T-helper 2 cell (primary cell): Measurements from ENCODE around the gene GLT6D1.

Experiments
- DNase-seq, 5 experiments: peaks; one replicate each; pipeline versions ENCODE4 v3.0.0 to v3.0.0-alpha.2; 2012 to 2022

GLT6D1 gene

GRCh38 chr9:135620558-135620957 is 18.8 kb downstream of the GLT6D1 start:
- DNase-seq, result no peak

- DNase-seq, result no peak
These were observed 19.8 kb downstream of the GLT6D1 start for GRCh38 chr9:135619599-135619886.

- DNase-seq, result no peak
These were observed 20.3 kb downstream of the GLT6D1 start for GRCh38 chr9:135618866-135619598.

GRCh38 chr9:135617991-135618411 is 21.3 kb downstream of the GLT6D1 start:
- DNase-seq, result no peak

GRCh38 chr9:135617538-135617900 is 21.8 kb downstream of the GLT6D1 start:
- no peak for DNase-seq

- DNase-seq, result no peak
These were observed 22.5 kb downstream of the GLT6D1 start for GRCh38 chr9:135616619-135617537.

GRCh38 chr9:135615666-135616618 is 23.4 kb downstream of the GLT6D1 start:
- no peak for DNase-seq

GRCh38 chr9:135614821-135615665 is 24.3 kb downstream of the GLT6D1 start:
- no peak for DNase-seq

- DNase-seq, result no peak
These were observed 25.2 kb downstream of the GLT6D1 start for GRCh38 chr9:135613946-135614805.

GRCh38 chr9:135612981-135613910 is 26.1 kb downstream of the GLT6D1 start:
- no peak for DNase-seq

GRCh38 chr9:135612437-135612836 is 26.9 kb downstream of the GLT6D1 start:
- DNase-seq, result no peak

- DNase-seq, result no peak
These were observed 27.5 kb downstream of the GLT6D1 start for GRCh38 chr9:135611875-135612209.

GRCh38 chr9:135611142-135611874 is 28.0 kb downstream of the GLT6D1 start:
- no peak for DNase-seq

- no peak for DNase-seq
These were observed 28.8 kb downstream of the GLT6D1 start for GRCh38 chr9:135610290-135611141.

GRCh38 chr9:135609366-135609955 is 29.9 kb downstream of the GLT6D1 start:
- no peak for DNase-seq

GRCh38 chr9:135608999-135609317 is 30.4 kb downstream of the GLT6D1 start:
- no peak for DNase-seq

GRCh38 chr9:135608294-135608998 is 30.9 kb downstream of the GLT6D1 start:
- DNase-seq, result no peak
